Progenitor cell of endocrine pancreas (in vitro differentiated cells): ENCODE results near the gene RNFT2. TPM values are rescaled to one million over a fixed set of nuclear protein-coding genes. Genes with fewer than 3 reads are reported as not detected.
"Not testable (repeated sequence)": the region's sequence is repeated elsewhere in the genome, so short reads cannot be mapped to it uniquely, and the experiment has no call there.

Source experiments
- DNase-seq: peaks from one replicate; pipeline ENCODE4 v3.0.0; 2021; ENCODE audit warnings: low spot score; ENCODE audit not compliant: unreplicated experiment
- H3K27ac Mint-ChIP-seq: 2 replicates; pipeline ENCODE4 v1.8.0; 2021; ENCODE audit warnings: mild to moderate bottlenecking, moderate library complexity, mixed read lengths
- H3K27me3 Mint-ChIP-seq: 2 replicates; pipeline ENCODE4 v1.8.0; 2021; ENCODE audit warnings: mixed read lengths
- H3K36me3 Mint-ChIP-seq: 2 replicates; pipeline ENCODE4 v1.8.0; 2022; ENCODE audit warnings: mixed read lengths; ENCODE audit not compliant: insufficient read depth
- H3K4me1 Mint-ChIP-seq: 2 replicates; pipeline ENCODE4 v1.8.0; 2021; ENCODE audit warnings: low read depth, mixed read lengths
- H3K4me3 Mint-ChIP-seq: 2 replicates; pipeline ENCODE4 v1.8.0; 2021; ENCODE audit warnings: low read depth, mild to moderate bottlenecking, moderate library complexity, mixed read lengths
- H3K9me3 Mint-ChIP-seq: 2 replicates; pipeline ENCODE4 v1.8.0; 2021; ENCODE audit warnings: low read depth, mixed read lengths
- CTCF ChIP-seq: fragments of 200-600 bp; sonication (generic); IDR thresholded peaks from one replicate; pipeline ENCODE4 v1.5.0; 2021; ENCODE audit warnings: antibody characterized with exemption, mild to moderate bottlenecking; ENCODE audit not compliant: unreplicated experiment
- total RNA-seq: library from RNA; stranded (reverse); gene quantifications from 2 replicates; pipeline ENCODE4 v1.2.1, GENCODE V29; 2021

The RNFT2 gene
- total RNA-seq, 1 donor from 2014 or later, result 32.1 TPM

GRCh38 chr12:116736962-116737773 lies 947 bp upstream of the RNFT2 start:
- H3K36me3 Mint-ChIP-seq, result peaks cover 7% of the 10 kb centered on the region
- H3K4me1 Mint-ChIP-seq, result peaks cover 22% of the 10 kb centered on the region
- H3K9me3 Mint-ChIP-seq, result no peaks in the 10 kb centered on the region
- H3K27ac Mint-ChIP-seq, result peak overlapping the region; percentile 89
- H3K4me3 Mint-ChIP-seq, result peak overlapping the region; percentile 97
- no peaks in the 10 kb centered on the region for H3K27me3 Mint-ChIP-seq
- DNase-seq, result peak; percentile 23
- no peak for TF ChIP-seq CTCF

GRCh38 chr12:116739381-116739887 lies 1.3 kb downstream of the RNFT2 start:
- H3K9me3 Mint-ChIP-seq, result no peaks in the 10 kb centered on the region
- peaks cover 18% of the 10 kb centered on the region for H3K4me1 Mint-ChIP-seq
- H3K36me3 Mint-ChIP-seq, result peaks cover 2% of the 10 kb centered on the region
- H3K4me3 Mint-ChIP-seq, result no peak overlapping the region
- no peak for DNase-seq
- H3K27me3 Mint-ChIP-seq, result no peaks in the 10 kb centered on the region
- H3K27ac Mint-ChIP-seq, result no peak overlapping the region
- TF ChIP-seq CTCF, result no peak

- not testable (repeated sequence) for H3K27ac Mint-ChIP-seq, DNase-seq, H3K4me3 Mint-ChIP-seq, H3K27me3 Mint-ChIP-seq, H3K9me3 Mint-ChIP-seq, H3K4me1 Mint-ChIP-seq, H3K36me3 Mint-ChIP-seq
Measured at GRCh38 chr12:116742787-116743186, 4.7 kb downstream of the RNFT2 start.

- Mint-ChIP-seq H3K4me3 (no peak overlapping the region), H3K36me3 (no peaks in the 10 kb centered on the region), H3K27me3 (no peaks in the 10 kb centered on the region), H3K27ac (no peak overlapping the region), H3K4me1 (no peaks in the 10 kb centered on the region), H3K9me3 (no peaks in the 10 kb centered on the region)
- DNase-seq, result no peak
- TF ChIP-seq CTCF, result no peak
Measured at GRCh38 chr12:116744766-116745165, 6.7 kb downstream of the RNFT2 start.

GRCh38 chr12:116745554-116745953 lies 7.4 kb downstream of the RNFT2 start:
- Mint-ChIP-seq H3K27me3 (no peaks in the 10 kb centered on the region), H3K36me3 (no peaks in the 10 kb centered on the region), H3K4me1 (no peaks in the 10 kb centered on the region), H3K4me3 (no peak overlapping the region), H3K27ac (no peak overlapping the region), H3K9me3 (no peaks in the 10 kb centered on the region)
- no peak for TF ChIP-seq CTCF
- no peak for DNase-seq

- Mint-ChIP-seq H3K4me3 (no peak overlapping the region), H3K4me1 (peaks cover 2% of the 10 kb centered on the region), H3K9me3 (no peaks in the 10 kb centered on the region), H3K27ac (no peak overlapping the region), H3K36me3 (peaks cover 23% of the 10 kb centered on the region), H3K27me3 (no peaks in the 10 kb centered on the region)
- no peak for TF ChIP-seq CTCF
- no peak for DNase-seq
Measured at GRCh38 chr12:116749884-116750283, 11.8 kb downstream of the RNFT2 start.
